ENCODE results near the gene RHBDD1. TPM values are rescaled to one million over a fixed set of nuclear protein-coding genes. Genes with fewer than 3 reads are reported as not detected.

Gene RHBDD1
- total RNA-seq, 1 donor from 2014 or later = 35.1 TPM

- no peak overlapping the region for H3K4me3 ChIP-seq
- DNase-seq = no peak
- H3K27ac ChIP-seq (replicated peaks) = no peak overlapping the region
- H3K4me1 ChIP-seq = no peaks in the 10 kb centered on the region
- TF ChIP-seq CTCF (IDR thresholded peaks at IDR 0.05; ENCODE audit: borderline replicate concordance) = no peak
- H3K9me3 ChIP-seq (replicated peaks) = no peaks in the 10 kb centered on the region
- peaks cover 14% of the 10 kb centered on the region for H3K36me3 ChIP-seq
- intact Hi-C loops (cut with micrococcal nuclease) = no loop called here
- H3K27me3 ChIP-seq (ENCODE audit: low read depth) = no peaks in the 10 kb centered on the region
Observed at GRCh38 chr2:227006189-227006897, 170.5 kb downstream of the RHBDD1 start.

GRCh38 chr2:227007148-227007547, 171.3 kb downstream of the RHBDD1 start:
- TF ChIP-seq CTCF (IDR thresholded peaks at IDR 0.05; ENCODE audit: borderline replicate concordance) = no peak
- no peaks in the 10 kb centered on the region for H3K27me3 ChIP-seq (ENCODE audit: low read depth)
- no peaks in the 10 kb centered on the region for H3K9me3 ChIP-seq (replicated peaks)
- H3K4me3 ChIP-seq = no peak overlapping the region
- H3K4me1 ChIP-seq = no peaks in the 10 kb centered on the region
- peaks cover 17% of the 10 kb centered on the region for H3K36me3 ChIP-seq
- no peak for DNase-seq
- intact Hi-C loops (cut with micrococcal nuclease) = no loop called here
- H3K27ac ChIP-seq (replicated peaks) = no peak overlapping the region

- intact Hi-C loops (cut with micrococcal nuclease) = no loop called here
- no peak for TF ChIP-seq CTCF (IDR thresholded peaks at IDR 0.05; ENCODE audit: borderline replicate concordance)
- Histone ChIP-seq H3K36me3 (peaks cover 18% of the 10 kb centered on the region), H3K4me3 (no peak overlapping the region), H3K9me3 (replicated peaks) (no peaks in the 10 kb centered on the region), H3K27ac (replicated peaks) (no peak overlapping the region), H3K4me1 (no peaks in the 10 kb centered on the region), H3K27me3 (ENCODE audit: low read depth) (no peaks in the 10 kb centered on the region)
- no peak for DNase-seq
Observed at GRCh38 chr2:227007940-227008339, 172.1 kb downstream of the RHBDD1 start.

GRCh38 chr2:227010433-227010832, 174.6 kb downstream of the RHBDD1 start:
- no peaks in the 10 kb centered on the region for H3K4me1 ChIP-seq
- intact Hi-C loops (cut with micrococcal nuclease) = no loop called here
- peaks cover 10% of the 10 kb centered on the region for H3K36me3 ChIP-seq
- H3K27me3 ChIP-seq (ENCODE audit: low read depth) = no peaks in the 10 kb centered on the region
- H3K9me3 ChIP-seq (replicated peaks) = no peaks in the 10 kb centered on the region
- no peak overlapping the region for H3K4me3 ChIP-seq
- TF ChIP-seq CTCF (IDR thresholded peaks at IDR 0.05; ENCODE audit: borderline replicate concordance) = no peak
- H3K27ac ChIP-seq (replicated peaks) = no peak overlapping the region
- DNase-seq = no peak

- intact Hi-C loops (cut with micrococcal nuclease) = no loop called here
- TF ChIP-seq CTCF (IDR thresholded peaks at IDR 0.05; ENCODE audit: borderline replicate concordance) = no peak
- no peak for DNase-seq
- Histone ChIP-seq H3K4me3 (no peak overlapping the region), H3K27ac (replicated peaks) (no peak overlapping the region), H3K27me3 (ENCODE audit: low read depth) (no peaks in the 10 kb centered on the region), H3K9me3 (replicated peaks) (no peaks in the 10 kb centered on the region), H3K4me1 (no peaks in the 10 kb centered on the region), H3K36me3 (peaks cover 7% of the 10 kb centered on the region)
Observed at GRCh38 chr2:227013330-227013729, 177.5 kb downstream of the RHBDD1 start.
